CD4-positive, alpha-beta memory T cell (primary cell): Measurements from ENCODE around the gene ATP13A1. TPM values are rescaled to one million over a fixed set of nuclear protein-coding genes. Genes with fewer than 3 reads are reported as not detected.

Experiments used
- CTCF ChIA-PET: fragments of 350-600 bp; sonication (Branson Sonifier 250); formaldehyde crosslinking; loops from one replicate; lab custom pipeline; 2021; ENCODE audit warnings: inconsistent platforms; ENCODE audit not compliant: partially characterized antibody; lab: Charles Lee
- POLR2A ChIA-PET: fragments of 350-600 bp; sonication (Branson Sonifier 250); formaldehyde crosslinking; loops from one replicate; lab custom pipeline; 2021; ENCODE audit not compliant: partially characterized antibody; lab: Charles Lee
- DNase-seq, 5 donors: peaks; one replicate each; pipeline versions ENCODE4 v3.0.0 to v3.0.0-alpha.2; 2020 to 2022; ENCODE audit warnings: mixed read lengths in 1 of 5
- H3K27ac ChIP-seq: one replicate; pipeline ENCODE4 v1.7.0; 2013; ENCODE audit warnings: low read depth, low read length
- H3K27me3 ChIP-seq: 2 replicates; pipeline ENCODE4 v1.7.0; 2013; ENCODE audit warnings: mild to moderate bottlenecking, low read length, moderate library complexity; ENCODE audit not compliant: insufficient read depth
- H3K36me3 ChIP-seq: 2 replicates; pipeline ENCODE4 v1.7.0; 2013; ENCODE audit warnings: mild to moderate bottlenecking, low read length, moderate library complexity; ENCODE audit not compliant: insufficient read depth
- H3K4me1 ChIP-seq: 2 replicates; pipeline ENCODE4 v1.7.0; 2013; ENCODE audit warnings: mild to moderate bottlenecking, low read length, moderate library complexity; ENCODE audit not compliant: insufficient read depth
- H3K4me3 ChIP-seq, 2 donors: one replicate each; pipeline ENCODE4 v1.7.0; 2013; ENCODE audit warnings: low read length in 2 of 2, mild to moderate bottlenecking in 1 of 2
- H3K9me3 ChIP-seq, 2 donors: one replicate each; pipeline ENCODE4 v1.7.0; 2013; ENCODE audit warnings: low read length in 2 of 2, control low read depth in 1 of 2; ENCODE audit not compliant: control insufficient read depth in 1 of 2
- H3K27ac Mint-ChIP-seq, 7 donors: one replicate each; pipeline ENCODE4 v1.8.0; 2020 to 2021; ENCODE audit warnings: mixed read lengths in 7 of 7, mild to moderate bottlenecking in 6 of 7, inconsistent platforms in 3 of 7, moderate library complexity in 3 of 7
- H3K27me3 Mint-ChIP-seq, 2 donors: one replicate each; pipeline ENCODE4 v1.8.0; 2020 to 2021; ENCODE audit warnings: mixed read lengths in 2 of 2
- H3K36me3 Mint-ChIP-seq, 2 donors: one replicate each; pipeline ENCODE4 v1.8.0; 2020 to 2021; ENCODE audit warnings: mixed read lengths in 2 of 2, inconsistent platforms in 1 of 2, mild to moderate bottlenecking in 1 of 2
- H3K4me1 Mint-ChIP-seq, 4 donors: one replicate each; pipeline ENCODE4 v1.8.0; 2020 to 2021; ENCODE audit warnings: mixed read lengths in 4 of 4, mild to moderate bottlenecking in 1 of 4
- H3K4me3 Mint-ChIP-seq, 8 donors: one replicate each; pipeline ENCODE4 v1.8.0; 2020 to 2021; ENCODE audit warnings: mixed read lengths in 8 of 8, mild to moderate bottlenecking in 7 of 8, moderate library complexity in 6 of 8, inconsistent platforms in 3 of 8
- H3K9me3 Mint-ChIP-seq, 8 donors: one replicate each; pipeline ENCODE4 v1.8.0; 2020 to 2021; ENCODE audit warnings: mixed read lengths in 8 of 8, mild to moderate bottlenecking in 5 of 8, inconsistent platforms in 3 of 8, moderate library complexity in 1 of 8
- intact Hi-C: fragments of 100-400 bp; cut with micrococcal nuclease; formaldehyde crosslinking; loops from one replicate; pipeline ENCODE4 v1.15.1; 2023
- polyA plus RNA-seq, 2 donors: library from polyadenylated mRNA; unstranded; fragments of 300-500 nt; fragmentation: Illumina TruSeq; gene quantifications; one replicate each; pipeline ENCODE4 v1.2.3, GENCODE V29; 2021
- total RNA-seq, 2 experiments: library from RNA; stranded (reverse); gene quantifications; one replicate each; pipeline ENCODE4 v1.2.3, GENCODE V29; 2021

The ATP13A1 gene
- total and polyA plus RNA-seq, 4 experiments from 2014 or later, result 21.3 to 139 (median 95.9) TPM

- H3K27ac Mint-ChIP-seq, result peak overlapping the region in 5 of 7 donors; percentile 9 to 65 (median 41)
- H3K27me3 Mint-ChIP-seq, result no peaks in the 10 kb centered on the region
- DNase-seq, result peak in 1 of 5 donors; percentile 31
- Histone ChIP-seq H3K4me3 (no peak overlapping the region), H3K36me3 (peaks cover 9% of the 10 kb centered on the region), H3K9me3 (no peaks in the 10 kb centered on the region), H3K4me1 (peaks cover 27% of the 10 kb centered on the region), H3K27ac (no peak overlapping the region), H3K27me3 (no peaks in the 10 kb centered on the region)
- H3K4me3 Mint-ChIP-seq, result peak overlapping the region in 1 of 8 donors; percentile 31
- peaks cover 18 to 40% (median 32%) of the 10 kb centered on the region in 4 donors for H3K4me1 Mint-ChIP-seq
- H3K36me3 Mint-ChIP-seq, result peaks cover 10 to 31% of the 10 kb centered on the region in 2 donors
- CTCF ChIA-PET, result interaction anchor here (0.7 to 1.8 kb wide), 3 partner anchors 10 to 21 kb away, joined by 3 to 5 read pairs (median 5); no protein-coding TSS in a partner anchor
- POLR2A ChIA-PET, result interaction anchor here (0.6 to 1.1 kb wide), 3 partner anchors 44 to 61 kb away, joined by 3 read pairs; no protein-coding TSS in a partner anchor
- intact Hi-C loops, result no loop called here
- peaks cover 0 to 2% (median 0%) of the 10 kb centered on the region in 8 donors for H3K9me3 Mint-ChIP-seq
These were observed 39.4 kb downstream of the ATP13A1 start for GRCh38 chr19:19624032-19624570.

GRCh38 chr19:19623383-19623782, 40.1 kb downstream of the ATP13A1 start:
- POLR2A ChIA-PET, result interaction anchor here (1.0 to 1.1 kb wide), 3 partner anchors 44 to 46 kb away, joined by 3 read pairs; no protein-coding TSS in a partner anchor
- no peaks in the 10 kb centered on the region for H3K27me3 Mint-ChIP-seq

GRCh38 chr19:19619849-19620210, 43.6 kb downstream of the ATP13A1 start:
- H3K4me3 Mint-ChIP-seq, result peak overlapping the region in 1 of 8 donors; percentile 6
- POLR2A ChIA-PET, result interaction anchor here (1.0 to 6.1 kb wide), 5 partner anchors 12 to 24 kb away, joined by 3 to 56 read pairs (median 11); partner anchors contain the start of gene GMIP
- H3K27ac Mint-ChIP-seq, result peak overlapping the region in 5 of 7 donors; percentile 79 to 89 (median 86)
- DNase-seq, result peak in 1 of 5 donors; percentile 5
- H3K4me1 Mint-ChIP-seq, result peaks cover 29 to 52% (median 42%) of the 10 kb centered on the region in 4 donors
- Histone ChIP-seq H3K27ac (no peak overlapping the region), H3K27me3 (no peaks in the 10 kb centered on the region), H3K36me3 (peaks cover 9% of the 10 kb centered on the region), H3K9me3 (no peaks in the 10 kb centered on the region), H3K4me1 (peaks cover 40% of the 10 kb centered on the region), H3K4me3 (no peak overlapping the region)
- no peaks in the 10 kb centered on the region for H3K9me3 Mint-ChIP-seq
- intact Hi-C loops, result loop anchor here (2.0 to 5.0 kb wide), 2 partner anchors 23 to 42 kb away; partner anchors contain the start of genes ATP13A1 and GMIP
- CTCF ChIA-PET, result interaction anchor here (0.9 to 4.3 kb wide), 4 partner anchors 14 to 87 kb away, joined by 3 to 21 read pairs (median 4); no protein-coding TSS in a partner anchor
- H3K36me3 Mint-ChIP-seq, result peaks cover 10 to 29% of the 10 kb centered on the region in 2 donors
- no peaks in the 10 kb centered on the region for H3K27me3 Mint-ChIP-seq

More at GRCh38 chr19:19623383-19623782, 40.1 kb downstream of the ATP13A1 start:
- Mint-ChIP-seq H3K4me3 (no peak overlapping the region), H3K27ac (no peak overlapping the region), H3K4me1 (peaks cover 21 to 41% (median 33%) of the 10 kb centered on the region in 4 donors), H3K36me3 (peaks cover 10 to 31% of the 10 kb centered on the region in 2 donors), H3K9me3 (no peaks in the 10 kb centered on the region)
- no peak overlapping the region for H3K4me3 ChIP-seq
- intact Hi-C loops, result no loop called here
- H3K27ac ChIP-seq, result no peak overlapping the region
- peaks cover 9% of the 10 kb centered on the region for H3K36me3 ChIP-seq
- CTCF ChIA-PET, result interaction anchor here (1.0 to 1.8 kb wide), 3 partner anchors 11 to 26 kb away, joined by 3 to 5 read pairs (median 3); no protein-coding TSS in a partner anchor
- peaks cover 27% of the 10 kb centered on the region for H3K4me1 ChIP-seq
- no peaks in the 10 kb centered on the region for H3K9me3 ChIP-seq
- H3K27me3 ChIP-seq, result no peaks in the 10 kb centered on the region
- peak in 1 of 5 donors; percentile 16 for DNase-seq

- Mint-ChIP-seq H3K4me1 (peaks cover 29 to 48% (median 39%) of the 10 kb centered on the region in 4 donors), H3K27me3 (no peaks in the 10 kb centered on the region), H3K9me3 (no peaks in the 10 kb centered on the region), H3K4me3 (peak overlapping the region; percentile 84 to 98 (median 94)), H3K36me3 (peaks cover 10 to 26% of the 10 kb centered on the region in 2 donors), H3K27ac (peak overlapping the region; percentile 86 to 99 (median 97))
- intact Hi-C loops, result loop anchor here (2.0 to 5.0 kb wide), 2 partner anchors 23 to 43 kb away; partner anchors contain the start of genes ATP13A1 and GMIP
- peak in 1 of 5 donors; percentile 8 for DNase-seq
- no peaks in the 10 kb centered on the region for H3K27me3 ChIP-seq
- H3K27ac ChIP-seq, result peak overlapping the region; percentile 64
- ChIA-PET POLR2A (interaction anchor here (0.8 to 6.1 kb wide), 11 partner anchors 8 to 202 kb away, joined by 3 to 56 read pairs (median 7); partner anchors contain the start of genes ATP13A1, GMIP and ZNF506), CTCF (interaction anchor here (0.6 to 4.3 kb wide), 2 partner anchors 10 to 67 kb away, joined by 5 to 21 read pairs; no protein-coding TSS in a partner anchor)
- no peak overlapping the region for H3K4me3 ChIP-seq
- H3K36me3 ChIP-seq, result peaks cover 9% of the 10 kb centered on the region
- H3K4me1 ChIP-seq, result peaks cover 45% of the 10 kb centered on the region
- no peaks in the 10 kb centered on the region for H3K9me3 ChIP-seq
These were observed 44.2 kb downstream of the ATP13A1 start for GRCh38 chr19:19619181-19619848.

- Histone ChIP-seq H3K27ac (peak within 1 kb of the TSS; percentile 93), H3K27me3 (no peaks in the 10 kb centered on the region), H3K4me3 (peak within 1 kb of the TSS; percentile 71 to 86), H3K9me3 (no peaks in the 10 kb centered on the region), H3K36me3 (peaks cover under 1% of the 10 kb centered on the region), H3K4me1 (peaks cover 53% of the 10 kb centered on the region)
- no peaks in the 10 kb centered on the region for H3K27me3 Mint-ChIP-seq
- ChIA-PET POLR2A (interaction anchor here (0.7 to 6.1 kb wide), 17 partner anchors 9 to 203 kb away, joined by 3 to 56 read pairs (median 6); partner anchors contain the start of genes ATP13A1, GMIP, LPAR2 and ZNF101), CTCF (interaction anchor here (0.6 to 4.3 kb wide), 4 partner anchors 11 to 66 kb away, joined by 3 to 21 read pairs (median 4); partner anchors contain the start of gene GMIP)
- peak within 1 kb of the TSS; percentile 90 to 98 (median 94) for H3K4me3 Mint-ChIP-seq
- peaks cover 33 to 49% (median 40%) of the 10 kb centered on the region in 4 donors for H3K4me1 Mint-ChIP-seq
- H3K9me3 Mint-ChIP-seq, result no peaks in the 10 kb centered on the region
- intact Hi-C loops, result loop anchor here (1.0 to 5.0 kb wide), 5 partner anchors 9 to 44 kb away; partner anchors contain the start of genes ATP13A1 and GMIP
- H3K27ac Mint-ChIP-seq, result peak within 1 kb of the TSS; percentile 86 to 99 (median 97)
- DNase-seq, result peak; percentile 99
- peaks cover 6 to 18% of the 10 kb centered on the region in 2 donors for H3K36me3 Mint-ChIP-seq
These were observed 45.0 kb downstream of the ATP13A1 start, which contains the start of gene PBX4 for GRCh38 chr19:19618219-19619051. Gene PBX4, minus strand, starts transcription at chr19:19618687. Its CDS starts 58 bp downstream, at chr19:19618629.

- H3K9me3 ChIP-seq, result no peaks in the 10 kb centered on the region
- H3K4me3 Mint-ChIP-seq, result peak overlapping the region; percentile 7 to 88 (median 66)
- no peaks in the 10 kb centered on the region for H3K27me3 ChIP-seq
- peaks cover 13 to 22% of the 10 kb centered on the region in 2 donors for H3K36me3 Mint-ChIP-seq
- DNase-seq, result peak in 1 of 5 donors; percentile 85
- H3K27ac Mint-ChIP-seq, result peak overlapping the region; percentile 75 to 95 (median 89)
- ChIA-PET POLR2A (interaction anchor here (0.6 to 5.3 kb wide), 6 partner anchors 9 to 83 kb away, joined by 3 to 39 read pairs (median 4); no protein-coding TSS in a partner anchor), CTCF (interaction anchor here (0.7 to 1.8 kb wide), 3 partner anchors 10 to 61 kb away, joined by 4 to 5 read pairs (median 5); partner anchors contain the start of gene GMIP)
- no peak overlapping the region for H3K4me3 ChIP-seq
- H3K4me1 ChIP-seq, result peaks cover 61% of the 10 kb centered on the region
- peaks cover 39 to 70% (median 56%) of the 10 kb centered on the region in 4 donors for H3K4me1 Mint-ChIP-seq
- H3K27ac ChIP-seq, result no peak overlapping the region
- intact Hi-C loops, result loop anchor here (5.0 kb wide), 1 partner anchor 47 kb away; the partner anchor contains the start of gene ATP13A1
- no peaks in the 10 kb centered on the region for H3K27me3 Mint-ChIP-seq
- no peaks in the 10 kb centered on the region for H3K36me3 ChIP-seq
- H3K9me3 Mint-ChIP-seq, result no peaks in the 10 kb centered on the region
These were observed 48.4 kb downstream of the ATP13A1 start for GRCh38 chr19:19615086-19615485.
